ENCODE measurements around the gene CTBP2. TPM values are rescaled to one million over a fixed set of nuclear protein-coding genes. Genes with fewer than 3 reads are reported as not detected.

CTBP2 gene
- total RNA-seq, 1 donor from 2014 or later: 127 TPM

DNA sequence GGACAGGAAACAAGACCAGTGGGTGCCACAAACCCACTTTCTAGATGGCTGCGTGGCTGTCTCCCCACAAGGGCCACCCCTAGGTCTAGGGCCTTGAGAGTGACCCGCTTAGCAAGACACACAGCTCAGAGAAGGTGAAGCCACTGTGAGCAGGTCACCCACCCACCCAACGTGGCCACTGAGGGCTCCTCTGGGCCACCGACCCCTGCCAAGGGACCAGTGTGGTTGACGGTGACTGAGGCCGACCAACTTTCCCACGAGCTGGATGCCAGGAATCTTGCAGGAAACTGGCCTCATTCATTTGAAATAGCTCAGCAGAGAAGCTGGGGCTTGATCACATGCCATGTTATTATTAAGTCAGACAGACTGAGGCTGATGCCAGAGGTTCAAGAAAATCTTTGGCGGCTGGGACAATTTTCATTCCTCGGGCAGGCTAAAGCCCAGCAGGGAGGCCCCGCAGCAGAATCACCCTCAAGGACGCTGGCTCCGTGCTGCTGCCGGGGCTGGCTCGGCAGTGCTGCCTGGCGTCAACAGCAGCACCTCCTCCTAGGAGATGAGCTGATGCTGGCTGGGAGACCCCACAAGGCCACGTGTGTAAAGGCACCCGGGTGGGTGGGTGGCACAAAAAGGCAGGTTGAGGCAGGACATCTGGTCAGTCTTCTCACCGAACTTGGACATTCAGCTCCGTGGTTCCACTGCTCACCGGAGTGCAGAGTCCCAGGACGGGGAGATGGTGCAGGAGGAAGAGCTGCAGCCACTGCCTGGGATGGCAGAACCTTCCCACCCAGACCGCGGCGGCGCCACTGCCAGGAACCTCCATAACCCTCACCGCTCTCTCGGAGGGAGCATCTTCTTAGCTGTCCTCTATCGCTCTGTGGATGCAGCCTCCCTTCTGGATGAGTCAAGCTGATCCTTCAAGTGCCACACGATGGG is 160.7 kb downstream of the CTBP2 start:
- TF ChIP-seq, protein P1, sequence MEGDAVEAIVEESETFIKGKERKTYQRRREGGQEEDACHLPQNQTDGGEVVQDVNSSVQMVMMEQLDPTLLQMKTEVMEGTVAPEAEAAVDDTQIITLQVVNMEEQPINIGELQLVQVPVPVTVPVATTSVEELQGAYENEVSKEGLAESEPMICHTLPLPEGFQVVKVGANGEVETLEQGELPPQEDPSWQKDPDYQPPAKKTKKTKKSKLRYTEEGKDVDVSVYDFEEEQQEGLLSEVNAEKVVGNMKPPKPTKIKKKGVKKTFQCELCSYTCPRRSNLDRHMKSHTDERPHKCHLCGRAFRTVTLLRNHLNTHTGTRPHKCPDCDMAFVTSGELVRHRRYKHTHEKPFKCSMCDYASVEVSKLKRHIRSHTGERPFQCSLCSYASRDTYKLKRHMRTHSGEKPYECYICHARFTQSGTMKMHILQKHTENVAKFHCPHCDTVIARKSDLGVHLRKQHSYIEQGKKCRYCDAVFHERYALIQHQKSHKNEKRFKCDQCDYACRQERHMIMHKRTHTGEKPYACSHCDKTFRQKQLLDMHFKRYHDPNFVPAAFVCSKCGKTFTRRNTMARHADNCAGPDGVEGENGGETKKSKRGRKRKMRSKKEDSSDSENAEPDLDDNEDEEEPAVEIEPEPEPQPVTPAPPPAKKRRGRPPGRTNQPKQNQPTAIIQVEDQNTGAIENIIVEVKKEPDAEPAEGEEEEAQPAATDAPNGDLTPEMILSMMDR (conservative IDR thresholded peaks at IDR 0.05): no peak
- H3K27ac Mint-ChIP-seq (ENCODE audit: unreplicated experiment): peak overlapping the region; percentile 27
- H3K36me3 Mint-ChIP-seq (ENCODE audit: low read depth): peaks cover 15% of the 10 kb centered on the region
- H3K9me3 Mint-ChIP-seq: no peaks in the 10 kb centered on the region
- H3K27me3 Mint-ChIP-seq (ENCODE audit: low read depth): peaks cover 6% of the 10 kb centered on the region
- H3K4me1 Mint-ChIP-seq: peaks cover 23% of the 10 kb centered on the region
- no peak for DNase-seq (ENCODE audit: low read depth, low spot score)
- peak overlapping the region; percentile 19 for H3K4me3 Mint-ChIP-seq

DNA sequence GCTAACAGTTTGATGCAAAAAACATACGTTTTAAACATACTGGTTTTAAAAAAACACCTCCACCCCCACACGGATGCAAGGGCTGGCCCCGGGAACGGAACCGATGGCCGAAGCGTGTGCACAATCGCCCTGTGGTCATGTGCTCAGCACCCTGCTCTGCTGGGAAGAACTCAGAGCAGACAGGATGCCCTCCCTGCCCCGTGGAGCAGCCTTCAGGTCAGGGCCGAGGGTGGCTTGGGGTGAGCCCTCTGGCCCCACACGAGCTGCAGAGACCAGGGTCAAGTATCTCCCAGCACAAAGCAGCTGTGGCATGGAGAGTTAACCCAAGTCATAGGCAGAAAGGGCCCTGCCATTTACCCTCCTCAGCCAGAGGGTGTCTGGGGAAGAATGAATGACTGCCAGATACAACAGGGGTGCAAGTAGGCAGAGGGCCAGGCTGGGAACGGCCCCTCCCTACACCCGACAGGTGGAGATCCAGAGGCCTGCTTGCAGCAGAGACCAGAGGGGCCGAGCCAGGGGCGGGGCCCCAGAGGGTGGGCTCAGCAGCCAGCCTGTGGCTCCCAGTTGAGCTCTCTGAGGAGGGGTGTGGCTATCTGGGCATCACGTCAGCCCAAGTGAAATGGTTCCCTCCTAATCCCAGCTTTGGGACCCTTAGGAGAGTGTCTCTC is 161.6 kb downstream of the CTBP2 start:
- DNase-seq (ENCODE audit: low read depth, low spot score): no peak
- H3K27me3 Mint-ChIP-seq (ENCODE audit: low read depth): peaks cover 6% of the 10 kb centered on the region
- TF ChIP-seq, protein P1 (conservative IDR thresholded peaks at IDR 0.05): no peak
- H3K36me3 Mint-ChIP-seq (ENCODE audit: low read depth): peaks cover 21% of the 10 kb centered on the region
- peaks cover 23% of the 10 kb centered on the region for H3K4me1 Mint-ChIP-seq
- H3K27ac Mint-ChIP-seq (ENCODE audit: unreplicated experiment): peak overlapping the region; percentile 50
- H3K4me3 Mint-ChIP-seq: no peak overlapping the region
- H3K9me3 Mint-ChIP-seq: no peaks in the 10 kb centered on the region

DNA sequence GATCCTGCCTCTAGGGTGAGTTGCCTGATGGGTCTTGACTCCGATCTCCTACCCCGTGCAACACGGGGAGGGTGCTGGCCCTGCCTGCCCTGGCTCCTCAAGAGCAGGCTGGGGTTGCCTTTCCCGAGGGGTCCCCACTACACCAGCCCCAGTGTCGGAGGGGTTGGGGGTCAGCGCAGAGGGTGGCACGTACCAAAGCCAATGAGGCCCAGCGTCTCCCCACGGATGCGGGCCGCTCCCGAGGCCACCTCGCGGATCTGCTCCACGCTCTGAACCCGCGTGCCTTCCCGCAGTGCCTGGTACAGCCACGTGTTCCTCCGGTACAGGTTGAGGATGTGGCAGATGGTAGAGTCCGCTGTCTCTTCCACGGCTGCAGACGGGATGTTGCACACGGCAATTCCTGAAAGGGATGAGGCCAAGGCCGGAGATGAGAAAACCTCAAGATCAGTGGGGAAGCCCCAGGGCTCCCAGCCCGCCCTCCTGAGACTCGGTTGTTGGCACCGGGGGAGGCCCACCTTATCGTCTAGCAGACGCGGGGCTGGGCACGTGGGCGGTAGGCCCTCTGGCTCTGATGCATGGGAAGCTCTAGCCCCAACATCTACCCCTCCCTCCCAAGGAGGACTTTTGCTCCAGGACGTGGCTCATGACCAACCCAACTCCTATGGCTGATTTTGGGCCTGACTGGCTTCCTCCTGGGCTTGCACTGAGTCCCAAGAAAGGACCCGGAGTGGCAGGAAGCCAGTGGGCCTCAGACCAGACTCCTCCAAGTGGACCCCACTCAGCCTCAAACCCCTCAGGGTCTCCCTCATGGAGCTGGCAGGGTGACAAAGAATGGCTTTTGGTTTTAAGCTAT is 162.4 kb downstream of the CTBP2 start:
- no peak for DNase-seq (ENCODE audit: low read depth, low spot score)
- H3K4me3 Mint-ChIP-seq: no peak overlapping the region
- TF ChIP-seq, protein P1 (conservative IDR thresholded peaks at IDR 0.05): no peak
- H3K4me1 Mint-ChIP-seq: peaks cover 25% of the 10 kb centered on the region
- peaks cover 6% of the 10 kb centered on the region for H3K27me3 Mint-ChIP-seq (ENCODE audit: low read depth)
- no peaks in the 10 kb centered on the region for H3K9me3 Mint-ChIP-seq
- no peak overlapping the region for H3K27ac Mint-ChIP-seq (ENCODE audit: unreplicated experiment)
- peaks cover 22% of the 10 kb centered on the region for H3K36me3 Mint-ChIP-seq (ENCODE audit: low read depth)

DNA sequence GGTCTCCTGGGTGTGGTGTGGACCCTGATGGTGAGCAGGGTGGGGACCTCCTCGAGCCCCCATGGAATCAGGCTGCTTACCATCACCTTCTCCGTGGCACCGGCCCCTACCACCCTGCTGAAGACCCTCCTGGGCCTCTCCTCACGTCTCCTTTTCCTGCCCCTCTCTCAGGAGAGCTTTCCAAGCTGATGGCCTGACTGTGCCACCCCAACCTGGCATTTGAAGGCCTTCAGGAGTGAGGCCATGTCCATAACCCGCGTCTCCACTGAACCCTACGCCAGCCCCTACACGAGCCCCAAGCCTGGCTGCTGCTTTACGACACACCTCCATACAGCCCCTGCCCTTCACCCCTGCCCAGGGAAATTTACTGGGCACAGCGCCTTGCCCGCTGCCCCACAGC is 163.1 kb downstream of the CTBP2 start:
- Mint-ChIP-seq H3K27me3 (ENCODE audit: low read depth) (peaks cover 8% of the 10 kb centered on the region), H3K27ac (ENCODE audit: unreplicated experiment) (peak overlapping the region; percentile 87), H3K36me3 (ENCODE audit: low read depth) (peaks cover 28% of the 10 kb centered on the region), H3K4me1 (peaks cover 31% of the 10 kb centered on the region), H3K4me3 (no peak overlapping the region), H3K9me3 (no peaks in the 10 kb centered on the region)
- no peak for DNase-seq (ENCODE audit: low read depth, low spot score)
- TF ChIP-seq, protein P1 (conservative IDR thresholded peaks at IDR 0.05): no peak

DNA sequence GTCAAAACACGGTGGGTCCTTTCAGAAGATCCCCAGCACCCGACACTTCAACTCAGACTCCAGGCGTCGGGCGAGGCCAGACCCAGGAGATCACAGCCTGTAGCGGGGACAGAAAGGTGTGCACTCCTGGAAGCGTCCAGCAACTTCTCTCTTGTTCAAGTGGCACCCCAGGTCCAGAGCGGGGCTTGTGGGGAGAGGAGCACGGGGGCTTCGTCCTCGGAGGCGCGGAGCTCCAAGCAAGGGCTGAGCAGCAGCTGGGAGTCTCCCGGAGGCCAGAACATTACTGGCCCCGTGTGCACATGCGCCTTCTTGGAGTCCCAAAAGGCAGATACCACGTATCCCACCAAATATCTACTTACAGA is 163.5 kb downstream of the CTBP2 start:
- H3K27me3 Mint-ChIP-seq (ENCODE audit: low read depth): peaks cover 8% of the 10 kb centered on the region
- no peak for DNase-seq (ENCODE audit: low read depth, low spot score)
- no peak overlapping the region for H3K4me3 Mint-ChIP-seq
- peaks cover 28% of the 10 kb centered on the region for H3K36me3 Mint-ChIP-seq (ENCODE audit: low read depth)
- peaks cover 30% of the 10 kb centered on the region for H3K4me1 Mint-ChIP-seq
- H3K27ac Mint-ChIP-seq (ENCODE audit: unreplicated experiment): no peak overlapping the region
- no peaks in the 10 kb centered on the region for H3K9me3 Mint-ChIP-seq
- TF ChIP-seq, protein P1 (conservative IDR thresholded peaks at IDR 0.05): no peak
